HG02798 (cell line): ENCODE data around the gene MTHFSD.

Experiments used
- ATAC-seq: cut with Tn5 transposase; IDR thresholded peaks from one replicate; pipeline ENCODE4 v1.9.1; 2021; ENCODE audit warnings: mild to moderate bottlenecking; ENCODE audit not compliant: unreplicated experiment, poor library complexity

Gene MTHFSD

DNA sequence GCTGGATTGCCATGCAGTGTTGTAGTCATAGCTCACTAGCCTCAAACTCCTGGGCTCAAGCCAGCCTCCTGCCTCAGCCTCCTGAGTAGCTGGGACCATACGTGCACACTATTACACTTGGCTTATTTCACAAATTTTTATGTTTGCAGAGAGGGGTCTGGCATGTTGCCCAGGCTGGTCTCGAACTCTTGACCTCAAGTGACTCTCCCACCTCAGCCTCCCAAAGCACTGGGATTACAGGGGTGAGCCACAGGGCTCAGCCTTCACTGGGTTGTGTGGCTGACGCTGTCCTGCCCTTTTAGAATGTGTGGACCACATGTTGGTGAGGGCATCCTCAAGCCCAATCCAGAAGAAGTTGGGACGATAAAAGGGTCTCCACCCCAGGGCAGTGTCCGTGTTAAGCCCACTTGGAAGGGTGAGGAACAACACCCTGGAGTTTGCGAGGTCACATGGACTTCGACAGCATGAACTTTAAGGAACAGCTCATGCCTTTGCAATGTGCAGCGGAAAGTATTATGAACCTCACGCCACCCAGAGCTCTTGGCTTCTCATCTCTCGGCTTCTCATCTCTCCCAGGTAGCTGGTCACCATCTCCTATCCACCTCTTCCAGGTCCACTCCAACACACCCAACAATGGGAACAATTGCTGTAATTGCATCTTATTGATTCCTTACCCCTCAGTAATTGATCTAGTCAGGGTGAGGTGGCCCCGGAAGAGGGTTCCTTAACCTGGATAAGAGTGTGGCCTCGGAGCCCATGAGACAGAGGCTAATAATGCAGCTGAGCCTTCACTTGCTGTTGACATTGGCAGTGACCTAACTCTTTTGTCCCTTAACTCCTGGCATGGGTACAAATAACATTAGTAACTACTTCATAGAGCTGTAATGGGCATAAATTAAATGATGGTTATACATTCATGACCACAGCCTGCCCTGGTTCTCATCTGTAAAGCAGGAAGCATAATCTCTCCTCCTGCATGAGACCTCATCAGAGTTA, 30.0 kb upstream of the MTHFSD start:
- ATAC-seq, result no peak

- no peak for ATAC-seq
Observed at GRCh38 chr16:86584071-86584685, 29.1 kb upstream of the MTHFSD start.

GRCh38 chr16:86581458-86581857, 26.4 kb upstream of the MTHFSD start:
- ATAC-seq, result no peak

DNA sequence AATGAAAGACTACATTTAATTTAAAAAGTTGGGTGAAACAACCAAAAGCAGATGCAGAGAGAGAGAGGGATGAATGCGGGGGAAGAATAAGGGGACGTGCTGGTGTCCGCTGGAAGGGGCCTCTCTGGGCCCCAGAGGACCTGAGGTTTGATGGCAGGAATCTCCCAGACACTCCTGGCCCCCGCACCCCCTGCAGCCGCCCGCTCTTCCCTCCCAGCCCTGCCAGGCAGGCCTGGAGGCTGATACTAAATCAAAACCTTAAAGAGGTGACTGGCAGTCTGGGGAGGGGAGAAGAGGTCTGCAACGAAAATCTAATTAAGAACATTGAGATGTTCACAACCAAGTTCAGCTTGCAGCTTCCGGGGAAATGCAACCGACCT, 25.7 kb upstream of the MTHFSD start:
- no peak for ATAC-seq

GRCh38 chr16:86580063-86580790, 25.2 kb upstream of the MTHFSD start:
- no peak for ATAC-seq

- no peak for ATAC-seq
Observed at GRCh38 chr16:86579268-86580062, 24.4 kb upstream of the MTHFSD start.

GRCh38 chr16:86578611-86579267, 23.7 kb upstream of the MTHFSD start:
- ATAC-seq, result no peak

DNA sequence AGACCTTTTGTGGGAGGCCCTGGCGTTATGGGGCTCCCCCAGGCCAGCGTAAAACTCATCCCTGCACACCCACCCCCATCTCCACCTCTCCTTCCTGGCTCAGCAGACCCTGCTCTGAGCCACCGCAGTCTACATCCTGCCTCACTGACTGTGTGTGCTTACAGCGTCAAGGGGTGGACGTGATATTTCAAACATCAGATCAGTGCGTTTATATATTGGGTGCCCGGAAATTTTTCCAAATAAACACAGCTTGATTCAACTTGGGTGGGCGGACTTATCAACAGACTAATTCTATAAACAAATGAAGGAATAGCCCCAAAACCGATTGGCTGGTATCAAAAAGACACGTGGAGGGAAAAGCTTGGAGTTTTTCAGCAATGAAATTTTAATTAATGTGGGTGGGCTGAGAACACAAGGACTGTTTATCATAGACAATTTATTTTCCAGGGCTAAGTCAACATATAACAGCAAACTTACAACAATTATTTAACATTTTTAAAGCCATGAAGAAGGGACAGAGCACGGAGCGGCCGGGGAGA, 23.1 kb upstream of the MTHFSD start, which contains the start of gene FOXL1:
FOXL1 (plus strand) TSS at position 489 of the 539 bp plus-strand sequence. CDS start 175 bp downstream, outside the sequence.
- no peak for ATAC-seq

- ATAC-seq, result no peak
Observed at GRCh38 chr16:86577314-86577971, 22.4 kb upstream of the MTHFSD start.

- no peak for ATAC-seq
Observed at GRCh38 chr16:86576591-86577313, 21.7 kb upstream of the MTHFSD start.

- ATAC-seq, result peak; percentile 37
Observed at GRCh38 chr16:86575754-86576557, 20.9 kb upstream of the MTHFSD start.

DNA sequence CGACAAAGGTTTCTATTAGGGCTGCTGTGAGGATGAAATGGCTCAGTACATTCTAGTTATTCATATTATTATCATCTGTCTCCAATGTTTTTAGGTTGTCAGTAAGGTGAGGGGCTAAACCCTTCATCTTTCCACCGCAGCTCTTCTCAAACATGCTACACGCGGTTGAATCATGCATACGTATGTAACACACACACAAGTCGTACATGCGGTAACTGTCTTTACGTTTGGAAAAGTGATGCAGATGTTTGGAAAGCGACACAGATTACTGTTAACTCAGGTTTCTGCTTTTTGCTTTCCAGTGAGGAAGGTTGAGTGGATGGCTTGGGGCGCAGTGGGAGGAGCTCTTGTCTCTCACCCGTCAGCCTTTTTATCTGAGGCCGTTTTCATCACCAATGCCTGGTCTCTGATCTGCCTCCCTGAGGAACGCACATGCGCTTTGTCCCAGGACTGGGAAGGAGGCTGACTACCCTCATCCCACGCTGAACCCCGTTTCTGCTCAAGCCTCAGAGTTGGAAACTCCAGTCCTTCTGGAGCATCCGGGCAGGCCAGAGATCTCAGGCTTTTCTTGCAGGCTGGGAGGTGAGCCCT, 20.2 kb upstream of the MTHFSD start:
- no peak for ATAC-seq

DNA sequence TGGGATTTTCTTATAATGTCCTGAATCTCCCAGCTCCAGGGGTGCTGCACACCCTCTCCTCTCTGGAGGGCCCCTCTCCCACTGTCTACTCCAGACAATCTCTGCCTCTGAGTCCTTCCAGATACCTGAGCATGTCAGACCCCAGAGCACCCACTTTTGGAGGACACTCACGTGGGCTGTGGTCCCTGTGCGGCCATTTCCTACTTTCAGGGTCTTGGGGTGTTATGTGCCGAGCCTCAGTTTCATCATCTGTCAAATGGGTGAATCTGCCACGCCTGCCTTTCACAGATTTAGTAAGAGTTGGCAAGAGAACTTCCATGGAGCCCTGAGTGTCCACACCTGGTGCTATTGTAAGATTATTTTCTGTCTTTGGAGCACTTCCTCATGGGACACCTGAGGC, 19.6 kb upstream of the MTHFSD start:
- no peak for ATAC-seq

DNA sequence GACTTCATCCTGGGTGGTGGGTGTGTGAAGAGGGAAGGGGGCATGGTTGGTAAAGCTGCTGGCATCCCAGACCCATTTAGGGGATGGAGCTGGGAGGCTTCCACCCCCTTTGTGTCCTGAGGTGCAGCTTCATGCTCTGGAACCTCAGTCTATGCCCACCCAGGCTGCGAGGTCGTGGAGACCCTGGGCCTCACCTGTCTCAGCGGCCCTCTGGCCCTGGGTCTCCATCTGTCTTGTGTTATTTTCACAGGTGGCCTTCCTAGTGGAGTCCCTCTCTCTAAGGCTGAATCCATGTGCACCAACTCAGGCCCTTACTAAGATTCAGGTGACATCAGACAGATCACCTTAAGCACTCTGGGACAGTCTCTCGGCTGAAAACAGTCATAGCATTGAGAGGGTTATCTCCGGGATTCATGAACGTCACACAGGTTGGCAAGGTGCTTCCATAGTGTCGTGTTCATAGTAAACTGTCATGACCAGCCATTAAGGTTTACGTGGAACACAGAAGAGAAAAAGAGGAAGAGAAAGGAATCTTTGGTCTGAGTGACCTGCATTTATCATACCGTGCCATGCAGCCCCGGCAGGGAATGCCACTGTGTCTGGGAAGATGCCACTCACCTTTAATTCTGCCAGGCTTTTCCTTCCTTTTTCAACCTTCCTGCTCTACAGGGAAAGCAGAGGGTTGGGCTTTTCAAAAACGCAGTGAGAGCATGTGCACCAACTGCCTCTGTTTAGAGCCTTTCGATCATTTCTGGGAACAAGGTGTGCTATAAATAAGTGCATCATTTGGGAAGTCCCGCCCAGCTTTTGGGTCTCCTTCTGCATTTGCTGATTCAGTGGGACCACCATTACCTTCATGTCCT, 18.8 kb upstream of the MTHFSD start:
- no peak for ATAC-seq

- ATAC-seq, result no peak
Observed at GRCh38 chr16:86573215-86573614, 18.2 kb upstream of the MTHFSD start.

DNA sequence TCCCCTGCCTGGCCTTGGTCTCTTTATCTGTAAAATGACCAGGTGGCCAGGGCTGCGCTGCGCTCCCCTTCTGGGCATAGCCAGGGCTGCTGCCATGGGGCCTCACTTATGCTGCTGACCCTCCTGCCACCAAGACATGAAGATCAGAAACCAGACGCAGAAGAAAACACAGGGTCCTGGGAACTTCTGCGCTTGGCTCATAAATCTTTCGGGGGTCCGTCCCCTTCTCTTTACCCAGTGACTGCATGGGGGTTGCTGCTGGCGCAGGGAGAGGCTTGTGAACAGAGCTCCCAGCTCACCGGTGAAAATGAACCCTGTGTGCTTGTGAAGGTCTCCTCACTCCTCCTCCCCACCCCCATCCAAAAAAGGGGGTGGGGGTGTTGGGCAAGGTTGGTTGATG, 17.6 kb upstream of the MTHFSD start:
- ATAC-seq, result no peak
